Measurements from ENCODE around the gene SUMF1.

SUMF1 gene

GRCh38 chr3:4509983-4510755 lies 43.1 kb upstream of the SUMF1 start:
- DNase-seq (ENCODE audit: low read depth), result no peak
- no peak overlapping the region for H3K4me3 ChIP-seq (ENCODE audit: low read depth, low read length)
- no peak for TF ChIP-seq CTCF (IDR thresholded peaks at IDR 0.05; ENCODE audit: insufficient read depth, low read depth, low read length, missing control alignments)

- no peak for TF ChIP-seq CTCF (IDR thresholded peaks at IDR 0.05; ENCODE audit: insufficient read depth, low read depth, low read length, missing control alignments)
- DNase-seq (ENCODE audit: low read depth), result no peak
- H3K4me3 ChIP-seq (ENCODE audit: low read depth, low read length), result no peak overlapping the region
Observed at GRCh38 chr3:4509043-4509442, 42.0 kb upstream of the SUMF1 start.

- peak; percentile 91 for DNase-seq (ENCODE audit: low read depth)
- no peak for TF ChIP-seq CTCF (IDR thresholded peaks at IDR 0.05; ENCODE audit: insufficient read depth, low read depth, low read length, missing control alignments)
Observed at GRCh38 chr3:4508048-4508981, 41.2 kb upstream of the SUMF1 start.

GRCh38 chr3:4507024-4507596 lies 40.0 kb upstream of the SUMF1 start:
- DNase-seq (ENCODE audit: low read depth), result peak; percentile 54
- H3K4me3 ChIP-seq (ENCODE audit: low read depth, low read length), result no peak overlapping the region
- TF ChIP-seq CTCF (IDR thresholded peaks at IDR 0.05; ENCODE audit: insufficient read depth, low read depth, low read length, missing control alignments), result no peak

More at GRCh38 chr3:4508048-4508981, 41.2 kb upstream of the SUMF1 start:
- peak overlapping the region; percentile 14; the same call in 1 of the 2 replicates for H3K4me3 ChIP-seq (ENCODE audit: low read depth, low read length)

- no peak for TF ChIP-seq CTCF (IDR thresholded peaks at IDR 0.05; ENCODE audit: insufficient read depth, low read depth, low read length, missing control alignments)
- H3K4me3 ChIP-seq (ENCODE audit: low read depth, low read length), result no peak overlapping the region; the same call in 1 of the 2 replicates
- no peak for DNase-seq (ENCODE audit: low read depth)
Observed at GRCh38 chr3:4506559-4507023, 39.5 kb upstream of the SUMF1 start.

GRCh38 chr3:4505688-4506558 lies 38.9 kb upstream of the SUMF1 start:
- DNase-seq (ENCODE audit: low read depth), result no peak
- TF ChIP-seq CTCF (IDR thresholded peaks at IDR 0.05; ENCODE audit: insufficient read depth, low read depth, low read length, missing control alignments), result no peak
- no peak overlapping the region for H3K4me3 ChIP-seq (ENCODE audit: low read depth, low read length)
